HL-60 (cell line): ENCODE results near the gene CTSA.
A peak's percentile ranks its signal among the peaks of the same experiment; 100 is the strongest.

ENCODE experiments used
- GABPA ChIP-seq: IDR thresholded peaks from 2 replicates; pipeline ENCODE4 v1.6.1; 2012; ENCODE audit warnings: low read depth
- POLR2AphosphoS5 ChIP-seq: IDR thresholded peaks from 2 replicates; pipeline ENCODE4 v1.6.1; 2012; ENCODE audit warnings: low read depth
- TF ChIP-seq, protein P1 (sequence below): IDR thresholded peaks from one replicate; pipeline ENCODE4 v1.5.1; 2011; ENCODE audit warnings: low read length, control low read depth, inconsistent platforms; ENCODE audit not compliant: insufficient read depth

- TF ChIP-seq POLR2AphosphoS5 (peak; percentile 69; the same call in 1 of the 2 replicates), GABPA (peak; percentile 98)
- TF ChIP-seq, protein P1, sequence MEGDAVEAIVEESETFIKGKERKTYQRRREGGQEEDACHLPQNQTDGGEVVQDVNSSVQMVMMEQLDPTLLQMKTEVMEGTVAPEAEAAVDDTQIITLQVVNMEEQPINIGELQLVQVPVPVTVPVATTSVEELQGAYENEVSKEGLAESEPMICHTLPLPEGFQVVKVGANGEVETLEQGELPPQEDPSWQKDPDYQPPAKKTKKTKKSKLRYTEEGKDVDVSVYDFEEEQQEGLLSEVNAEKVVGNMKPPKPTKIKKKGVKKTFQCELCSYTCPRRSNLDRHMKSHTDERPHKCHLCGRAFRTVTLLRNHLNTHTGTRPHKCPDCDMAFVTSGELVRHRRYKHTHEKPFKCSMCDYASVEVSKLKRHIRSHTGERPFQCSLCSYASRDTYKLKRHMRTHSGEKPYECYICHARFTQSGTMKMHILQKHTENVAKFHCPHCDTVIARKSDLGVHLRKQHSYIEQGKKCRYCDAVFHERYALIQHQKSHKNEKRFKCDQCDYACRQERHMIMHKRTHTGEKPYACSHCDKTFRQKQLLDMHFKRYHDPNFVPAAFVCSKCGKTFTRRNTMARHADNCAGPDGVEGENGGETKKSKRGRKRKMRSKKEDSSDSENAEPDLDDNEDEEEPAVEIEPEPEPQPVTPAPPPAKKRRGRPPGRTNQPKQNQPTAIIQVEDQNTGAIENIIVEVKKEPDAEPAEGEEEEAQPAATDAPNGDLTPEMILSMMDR = no peak
Measured at GRCh38 chr20:45857114-45857881, 33.8 kb upstream of the CTSA start, which contains the start of the genes ACOT8 and ZSWIM3.
